Non-pigmented ciliary epithelial cell (primary cell): ENCODE data around the gene PMEPA1.

Experiments
- DNase-seq: peaks from one replicate; pipeline ENCODE4 v3.0.0-alpha.2; 2010; ENCODE audit warnings: low read depth

PMEPA1 gene

GRCh38 chr20:57693670-57694329, 16.0 kb downstream of the PMEPA1 start:
- DNase-seq = no peak

GRCh38 chr20:57693002-57693582, 16.7 kb downstream of the PMEPA1 start:
- no peak for DNase-seq

- DNase-seq = no peak
Measured at GRCh38 chr20:57692393-57692792, 17.4 kb downstream of the PMEPA1 start.

- DNase-seq = no peak
Measured at GRCh38 chr20:57691699-57692098, 18.1 kb downstream of the PMEPA1 start.

- DNase-seq = no peak
Measured at GRCh38 chr20:57690525-57690924, 19.3 kb downstream of the PMEPA1 start.

- DNase-seq = no peak
Measured at GRCh38 chr20:57689745-57690481, 19.9 kb downstream of the PMEPA1 start.

- no peak for DNase-seq
Measured at GRCh38 chr20:57688864-57689263, 21.0 kb downstream of the PMEPA1 start.

- DNase-seq = no peak
Measured at GRCh38 chr20:57688295-57688694, 21.5 kb downstream of the PMEPA1 start.

- DNase-seq = no peak
Measured at GRCh38 chr20:57686931-57687652, 22.7 kb downstream of the PMEPA1 start.

- no peak for DNase-seq
Measured at GRCh38 chr20:57685146-57685758, 24.6 kb downstream of the PMEPA1 start.

- no peak for DNase-seq
Measured at GRCh38 chr20:57684808-57685140, 25.0 kb downstream of the PMEPA1 start.

GRCh38 chr20:57683881-57684807, 25.7 kb downstream of the PMEPA1 start:
- DNase-seq = no peak

- no peak for DNase-seq
Measured at GRCh38 chr20:57683287-57683686, 26.5 kb downstream of the PMEPA1 start.

GRCh38 chr20:57682184-57683101, 27.4 kb downstream of the PMEPA1 start:
- no peak for DNase-seq

GRCh38 chr20:57680934-57681914, 28.6 kb downstream of the PMEPA1 start:
- no peak for DNase-seq

- DNase-seq = no peak
Measured at GRCh38 chr20:57680131-57680716, 29.6 kb downstream of the PMEPA1 start.

GRCh38 chr20:57679113-57679512, 30.7 kb downstream of the PMEPA1 start:
- no peak for DNase-seq

GRCh38 chr20:57678340-57678739, 31.5 kb downstream of the PMEPA1 start:
- DNase-seq = no peak

GRCh38 chr20:57677584-57677982, 32.2 kb downstream of the PMEPA1 start:
- DNase-seq = no peak
